Right ventricle myocardium inferior (tissue), 1 donor: ENCODE measurements around the gene IFI27. TPM values are rescaled to one million over a fixed set of nuclear protein-coding genes. Genes with fewer than 3 reads are reported as not detected.
A peak's percentile ranks its signal among the peaks of the same experiment; 100 is the strongest.
"Not testable (repeated sequence)": the region's sequence is repeated elsewhere in the genome, so short reads cannot be mapped to it uniquely, and the experiment has no call there.

Experiments used
- ATAC-seq: fragments of 200-7000 bp; cut with Tn5 transposase; one replicate; pipeline ENCODE4 v1.9.1; 2020; ENCODE audit warnings: mild to moderate bottlenecking, moderate library complexity
- DNase-seq: peaks from one replicate; pipeline ENCODE4 v3.0.0; 2021; ENCODE audit errors: missing footprints
- intact Hi-C: fragments of 100-400 bp; cut with DNase I; formaldehyde crosslinking; loops from one replicate; pipeline ENCODE4 v1.11.0; 2022
- long read RNA-seq: library from polyadenylated mRNA; unstranded; transcript quantifications from one replicate; pipeline ENCODE4 v2.0.0, GENCODE V29; 2021
- total RNA-seq: library from RNA; stranded (reverse); fragmentation: NEBNext Ultra II Directional; extraction: Animal tissue kit (Norgen Biotek cat#: 25700); gene quantifications from one replicate; pipeline ENCODE4 v1.2.1, GENCODE V29; 2021
- donor health status: DM: no; HTN: yes; CAD: no; lungs with severe emphysema.

Gene IFI27
- total RNA-seq: 164 TPM
- long read RNA-seq, transcript IFI27-215 (5 exons, 644 nt): major isoform, 12 of 22 reads
- long read RNA-seq, transcript IFI27-211 (5 exons, 364 nt): minor isoform, 6 of 22 reads
- long read RNA-seq, partial matches to known transcripts: 0 of 22 reads
- long read RNA-seq, other reads (novel, unspliced or antisense): 3 of 22 reads

DNA sequence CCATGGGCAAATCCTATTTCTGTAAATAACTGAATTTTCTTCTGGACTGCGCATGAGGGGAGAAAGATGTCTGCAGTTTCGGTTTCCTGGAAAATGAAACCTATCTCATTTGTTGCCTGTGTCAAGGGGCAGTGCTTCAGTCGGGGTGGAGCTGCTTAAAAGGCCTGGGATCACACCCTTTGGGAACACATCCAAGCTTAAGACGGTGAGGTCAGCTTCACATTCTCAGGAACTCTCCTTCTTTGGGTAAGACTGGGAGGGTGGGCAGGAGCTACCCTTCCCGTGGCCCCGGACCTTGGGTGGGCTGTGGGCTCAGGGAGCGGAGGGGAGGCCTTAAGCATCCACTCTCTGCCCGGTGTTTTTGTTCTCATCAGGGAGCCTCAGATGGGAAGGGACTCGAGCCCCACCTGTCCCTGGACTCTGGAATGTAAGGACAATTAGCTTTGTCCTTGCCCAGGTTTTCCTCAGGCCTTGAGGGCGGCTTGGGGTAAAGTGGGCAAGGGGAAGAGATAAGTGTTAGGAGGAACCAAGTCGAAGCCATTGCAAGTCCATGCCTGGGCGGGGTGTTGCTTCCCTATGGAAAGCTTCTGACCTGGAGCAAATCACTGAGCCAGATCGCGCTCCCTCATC, at the start of gene IFI27:
Gene IFI27, plus strand, starts transcription at position 185 of the 630 bp plus-strand sequence.
- intact Hi-C loops: no loop called here
- ATAC-seq (peak; percentile 55), DNase-seq (no peak)

DNA sequence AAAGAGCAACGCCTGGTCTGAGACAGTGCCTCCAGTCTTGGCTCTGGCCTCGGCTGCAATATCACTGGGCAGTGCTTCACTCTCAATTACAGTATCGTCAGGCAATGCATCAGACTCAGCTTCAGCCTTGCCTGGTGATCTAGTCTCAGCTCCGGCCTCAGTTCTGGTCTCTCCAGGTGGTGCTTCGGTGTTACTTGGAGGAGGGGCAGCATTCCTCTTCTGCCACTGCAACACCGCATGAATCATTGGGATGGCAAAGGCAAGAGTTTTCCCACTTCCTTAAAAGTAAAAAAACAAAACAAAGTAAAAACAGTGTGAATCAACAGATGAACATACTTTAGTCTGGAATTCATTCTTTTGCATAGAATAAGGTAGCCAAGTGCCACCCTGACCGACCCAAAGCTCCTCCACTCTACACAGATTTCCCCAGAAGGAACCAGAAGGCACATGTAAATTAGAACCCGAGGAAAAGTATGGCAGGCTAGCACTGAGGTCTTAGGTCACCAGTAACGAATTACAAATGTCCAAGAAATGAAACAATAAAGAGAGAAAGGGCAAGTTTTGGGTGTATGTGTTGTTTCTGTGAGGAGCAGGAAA, 48.1 kb upstream of the IFI27 start:
- DNase-seq (no peak), ATAC-seq (no peak)
- intact Hi-C loops: no loop called here

- ATAC-seq (peak; percentile 37), DNase-seq (no peak)
- intact Hi-C loops: no loop called here
Observed at GRCh38 chr14:94066089-94066676, 44.4 kb upstream of the IFI27 start.

- DNase-seq, ATAC-seq, intact Hi-C loops: not testable (repeated sequence)
Observed at GRCh38 chr14:94072076-94072475, 38.5 kb upstream of the IFI27 start.

- ATAC-seq: no peak
- no peak for DNase-seq
- intact Hi-C loops: no loop called here
Observed at GRCh38 chr14:94074534-94074933, 36.0 kb upstream of the IFI27 start.

DNA sequence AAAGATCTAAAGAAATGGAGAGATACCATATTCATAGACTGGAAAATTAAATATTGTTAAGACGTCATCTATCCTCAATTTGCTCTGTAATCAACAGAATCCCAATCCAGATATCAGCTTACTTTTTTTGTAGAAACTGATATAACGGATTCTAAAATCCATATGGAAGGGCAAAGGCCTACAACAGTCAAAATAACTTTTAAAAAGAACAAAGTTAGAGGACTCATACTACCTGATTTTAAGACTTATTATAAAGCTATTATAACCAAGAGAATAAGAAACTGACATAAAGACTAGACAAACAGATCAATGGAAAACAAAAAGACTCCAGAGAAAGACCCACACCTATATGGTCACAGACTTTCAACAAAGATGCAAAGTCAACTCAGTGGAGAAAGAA, 35.5 kb upstream of the IFI27 start:
- intact Hi-C loops: no loop called here
- ATAC-seq (no peak), DNase-seq (no peak)

- DNase-seq: no peak
- intact Hi-C loops: no loop called here
- no peak for ATAC-seq
Observed at GRCh38 chr14:94077111-94077821, 33.3 kb upstream of the IFI27 start.

DNA sequence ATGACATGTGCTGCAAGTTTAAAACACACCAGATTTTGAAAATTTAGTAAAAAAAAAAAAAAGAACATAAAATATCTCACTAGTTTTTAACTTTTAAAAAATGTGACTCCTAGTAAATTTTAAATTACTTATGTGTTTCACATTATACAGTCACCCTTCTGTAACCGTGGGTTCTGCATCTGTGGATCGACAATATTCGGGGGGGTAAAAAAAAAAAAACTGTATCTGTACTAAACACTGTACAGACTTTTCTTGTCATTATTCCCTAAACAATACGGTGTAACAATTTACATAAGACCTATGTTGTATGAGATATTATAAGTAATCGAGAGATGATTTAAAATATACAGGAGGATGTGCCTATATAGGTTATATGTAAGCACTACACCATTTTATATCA, 32.7 kb upstream of the IFI27 start:
- no peak for DNase-seq
- intact Hi-C loops: no loop called here
- ATAC-seq: no peak

GRCh38 chr14:94079891-94080620, 30.5 kb upstream of the IFI27 start:
- no peak for ATAC-seq
- DNase-seq: no peak
- intact Hi-C loops: loop anchor here (2.0 to 5.0 kb wide), 2 partner anchors 38 to 49 kb away; partner anchors contain the start of gene IFI27L2

DNA sequence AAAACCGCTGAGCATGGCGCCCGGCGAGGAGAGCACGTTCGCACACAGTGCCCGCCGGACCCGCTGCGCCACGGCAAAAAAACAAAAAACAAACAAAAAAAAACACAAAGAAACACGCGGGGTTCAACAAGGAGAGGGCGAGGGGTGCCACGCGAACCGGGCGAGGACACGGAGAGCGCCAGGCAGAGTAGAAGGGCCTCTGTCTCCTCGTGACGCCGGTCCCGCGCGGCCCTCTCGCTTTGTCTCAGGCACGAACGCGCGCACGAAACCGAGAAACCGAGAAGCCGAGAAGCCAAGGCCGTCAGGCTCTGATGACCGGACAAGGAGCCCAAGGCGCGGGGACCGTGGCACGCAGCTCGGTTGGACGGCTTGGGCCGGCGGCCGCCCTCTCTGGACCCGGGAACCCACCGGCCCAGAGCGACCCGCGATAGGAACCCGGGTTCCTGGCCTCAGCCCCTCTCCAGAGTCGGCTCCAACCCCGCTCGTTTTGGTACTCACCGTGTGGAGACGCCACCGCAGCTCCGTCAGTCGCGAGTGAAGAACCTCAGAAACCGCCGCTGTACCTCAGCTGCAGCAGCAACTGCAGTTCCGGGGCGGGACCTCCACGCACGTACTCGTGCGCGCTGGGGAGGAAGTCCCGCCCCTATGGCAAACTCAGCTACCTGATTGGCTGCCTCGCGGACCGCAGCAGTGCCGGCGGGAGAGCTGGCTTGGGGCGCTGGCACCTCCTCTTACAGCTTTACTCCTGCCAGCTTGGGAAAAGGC, 29.7 kb upstream of the IFI27 start, which contains the start of the genes DDX24 and IFI27L1:
Gene DDX24, minus strand, starts transcription at position 582 of the 765 bp plus-strand sequence. CDS start 1,460 bp downstream, outside the sequence.
Gene IFI27L1, plus strand, starts transcription at position 690 of the 765 bp plus-strand sequence. CDS start 15,628 bp downstream, outside the sequence.
- ATAC-seq: peak; percentile 99
- DNase-seq: peak; percentile 98
- intact Hi-C loops: loop anchor here (2.0 to 5.0 kb wide), 2 partner anchors 39 to 48 kb away; partner anchors contain the start of gene IFI27L2

- peak; percentile 6 for ATAC-seq
Observed at GRCh38 chr14:94081386-94081820, 29.1 kb upstream of the IFI27 start.

DNA sequence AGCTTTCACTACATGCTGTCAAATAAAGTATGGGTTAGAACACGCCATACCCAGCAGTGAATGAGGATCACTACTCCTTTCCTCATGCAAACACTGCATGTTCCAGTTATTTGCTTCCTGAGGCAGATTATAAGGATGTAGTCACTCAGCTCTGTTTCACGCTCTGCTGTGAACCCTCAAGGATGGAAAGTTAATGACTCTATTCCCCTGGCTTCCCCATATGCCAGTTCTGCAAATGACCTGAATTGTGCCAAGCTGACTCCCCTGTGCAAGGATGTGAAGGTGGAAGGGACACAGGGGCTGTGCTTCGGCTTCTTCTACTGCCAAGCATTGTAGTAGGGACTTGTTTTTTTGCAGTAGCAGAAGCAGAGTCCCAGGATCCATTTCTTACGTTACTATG, 22.6 kb upstream of the IFI27 start:
- intact Hi-C loops: no loop called here
- no peak for ATAC-seq
- no peak for DNase-seq

More at GRCh38 chr14:94081386-94081820, 29.1 kb upstream of the IFI27 start:
- intact Hi-C loops: loop anchor here (2.0 to 5.0 kb wide), 2 partner anchors 39 to 47 kb away; partner anchors contain the start of gene IFI27L2
- DNase-seq: no peak

DNA sequence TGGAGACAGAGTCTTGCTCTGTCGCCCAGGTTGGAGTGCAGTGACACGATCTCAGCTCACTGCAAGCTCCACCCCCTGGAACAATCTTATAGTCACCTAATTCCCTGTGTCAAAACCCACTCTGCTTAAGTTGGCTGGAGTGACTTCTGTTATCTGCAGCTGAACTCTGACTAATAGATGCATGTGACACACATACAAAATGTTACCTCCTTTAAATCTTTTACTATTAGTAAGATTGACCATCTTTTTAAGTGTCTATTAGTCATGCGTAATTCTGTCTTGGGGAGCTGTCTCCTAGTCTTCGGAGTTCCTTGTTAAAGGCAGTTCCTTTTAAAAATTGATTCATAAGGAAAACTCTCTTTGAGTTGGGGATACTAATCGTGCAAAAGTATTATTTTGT, 22.0 kb upstream of the IFI27 start:
- no peak for ATAC-seq
- intact Hi-C loops: no loop called here
- no peak for DNase-seq

DNA sequence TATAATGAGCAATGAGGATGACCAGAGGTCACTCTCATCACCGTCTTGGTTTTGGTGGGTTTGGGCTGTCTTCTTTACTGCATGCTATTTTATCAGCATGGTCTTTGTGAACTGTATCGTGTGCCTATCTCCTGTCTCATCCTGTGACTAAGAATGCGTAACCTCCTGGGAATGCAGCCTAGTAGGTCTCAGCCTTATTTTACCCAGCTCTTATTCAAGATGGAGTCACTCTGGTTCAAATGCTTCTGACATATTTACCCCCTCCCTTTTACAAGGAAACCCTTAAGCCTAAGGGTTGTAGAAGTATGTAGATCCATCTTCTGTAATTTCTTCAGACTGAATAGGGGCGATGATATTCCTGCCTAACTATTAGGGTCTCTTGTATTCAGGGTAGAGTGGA, 21.1 kb upstream of the IFI27 start:
- intact Hi-C loops: no loop called here
- ATAC-seq (no peak), DNase-seq (no peak)

GRCh38 chr14:94093418-94093817, 17.1 kb upstream of the IFI27 start:
- ATAC-seq: no peak
- intact Hi-C loops: no loop called here

DNA sequence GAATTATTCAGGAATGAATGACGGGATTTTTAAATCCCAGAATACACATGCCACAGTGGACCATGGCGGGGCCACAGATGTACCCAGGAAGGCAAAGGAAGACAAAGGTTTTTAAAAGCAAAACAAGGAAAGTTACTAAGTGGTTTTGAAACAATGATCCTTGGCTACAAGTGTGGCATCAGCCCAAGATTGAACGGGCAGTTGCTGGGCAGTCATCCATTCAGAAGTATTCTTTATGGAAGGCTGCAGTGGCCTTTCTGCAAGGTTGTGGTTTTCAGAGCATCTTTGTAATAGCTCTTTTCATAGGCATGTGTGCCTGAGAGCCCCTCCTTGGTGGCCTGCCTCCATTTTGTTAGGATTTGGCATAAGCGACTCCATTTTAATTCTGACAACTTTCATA, 13.4 kb upstream of the IFI27 start:
- DNase-seq: no peak
- intact Hi-C loops: no loop called here
- no peak for ATAC-seq

More at GRCh38 chr14:94093418-94093817, 17.1 kb upstream of the IFI27 start:
- DNase-seq: no peak

DNA sequence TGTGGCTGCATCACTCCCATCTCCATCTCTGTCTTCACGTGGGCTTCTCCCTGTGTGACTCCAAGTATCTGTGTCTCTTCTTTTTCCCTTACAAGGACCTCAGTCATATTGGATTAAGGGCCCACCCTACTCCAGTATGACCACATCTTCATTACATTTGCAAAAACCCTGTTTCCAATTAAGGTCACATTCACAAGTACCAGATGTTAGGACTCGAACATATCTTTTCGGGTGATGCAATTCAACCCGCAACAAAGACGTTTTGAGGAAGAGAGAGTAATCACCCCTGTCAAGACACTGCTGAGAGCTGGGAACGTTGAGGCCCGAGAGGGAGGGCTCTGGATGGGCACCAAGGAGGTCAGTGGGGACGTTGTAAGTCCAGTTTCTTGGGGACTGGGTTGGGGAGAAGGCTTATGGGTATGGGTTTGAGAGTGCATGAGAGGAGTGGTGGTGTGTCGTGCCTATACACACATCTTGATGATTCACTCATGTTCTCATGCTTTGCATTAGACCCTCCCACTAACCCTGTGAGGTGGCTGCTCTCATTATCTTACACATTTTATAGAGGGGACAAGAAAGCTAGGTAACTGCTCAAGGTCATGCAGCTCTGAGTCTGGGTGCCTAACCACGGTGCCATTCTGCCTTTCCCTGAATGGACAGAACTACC, 12.1 kb upstream of the IFI27 start:
- DNase-seq (no peak), ATAC-seq (peak; percentile 23)
- intact Hi-C loops: no loop called here
